Measurements from ENCODE around the gene CACNA1G.

Gene CACNA1G

DNA sequence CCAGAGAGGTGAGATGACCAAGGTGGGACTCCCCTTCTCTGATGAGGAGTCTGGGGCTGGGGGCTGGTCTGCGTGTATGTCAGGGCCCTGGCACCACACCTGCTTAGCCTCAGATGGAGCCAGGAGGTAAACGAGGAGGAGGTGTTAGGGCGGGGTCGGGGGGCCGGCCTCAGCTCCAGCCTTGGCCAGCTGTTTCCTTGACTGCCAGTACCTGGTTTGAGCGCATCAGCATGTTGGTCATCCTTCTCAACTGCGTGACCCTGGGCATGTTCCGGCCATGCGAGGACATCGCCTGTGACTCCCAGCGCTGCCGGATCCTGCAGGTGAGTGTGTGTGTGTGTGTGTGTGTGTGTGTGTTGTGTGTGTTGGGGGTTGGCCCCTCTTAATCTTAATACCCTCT lies 8.1 kb downstream of the CACNA1G start:
- no peak for DNase-seq (ENCODE audit: low read depth)

DNA sequence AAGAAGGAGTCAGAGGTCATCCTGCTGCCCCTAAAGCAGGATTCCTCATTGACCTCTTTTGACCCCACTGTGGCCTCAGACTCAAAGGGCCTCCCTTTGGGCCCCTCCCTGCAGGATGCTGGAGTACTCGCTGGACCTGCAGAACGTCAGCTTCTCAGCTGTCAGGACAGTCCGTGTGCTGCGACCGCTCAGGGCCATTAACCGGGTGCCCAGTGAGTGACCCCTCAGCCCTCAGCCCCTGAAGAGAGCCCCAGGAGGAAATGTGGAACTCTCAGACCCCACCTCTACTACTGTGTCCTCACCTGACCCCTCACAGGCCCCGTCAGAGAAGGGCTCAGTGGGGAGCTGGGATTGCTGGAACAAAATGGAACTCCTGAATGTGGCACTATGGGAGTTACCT lies 9.1 kb downstream of the CACNA1G start:
- DNase-seq (ENCODE audit: low read depth), result no peak

GRCh38 chr17:50570032-50570431 lies 9.5 kb downstream of the CACNA1G start:
- no peak for DNase-seq (ENCODE audit: low read depth)

DNA sequence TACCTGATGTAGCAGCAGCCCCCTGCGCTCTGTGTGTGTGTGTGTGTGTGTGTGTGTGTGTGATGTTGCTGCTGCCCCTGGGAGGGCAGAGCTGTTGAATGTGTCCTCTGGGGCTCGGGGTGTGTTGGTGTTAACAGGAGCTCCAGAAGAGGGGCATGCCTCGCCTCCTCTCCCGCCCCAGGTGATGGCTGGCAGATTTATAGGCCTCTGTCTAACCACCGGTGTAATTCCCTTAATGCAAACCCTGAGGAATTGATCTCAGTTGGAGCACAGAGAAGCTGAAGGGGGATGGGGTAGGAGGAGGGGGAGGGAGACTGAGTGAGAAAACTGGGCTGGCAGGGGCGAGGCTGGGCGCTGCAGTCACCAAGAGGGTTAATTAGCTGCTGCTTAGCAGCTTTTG lies 10.0 kb downstream of the CACNA1G start:
- no peak for DNase-seq (ENCODE audit: low read depth)

DNA sequence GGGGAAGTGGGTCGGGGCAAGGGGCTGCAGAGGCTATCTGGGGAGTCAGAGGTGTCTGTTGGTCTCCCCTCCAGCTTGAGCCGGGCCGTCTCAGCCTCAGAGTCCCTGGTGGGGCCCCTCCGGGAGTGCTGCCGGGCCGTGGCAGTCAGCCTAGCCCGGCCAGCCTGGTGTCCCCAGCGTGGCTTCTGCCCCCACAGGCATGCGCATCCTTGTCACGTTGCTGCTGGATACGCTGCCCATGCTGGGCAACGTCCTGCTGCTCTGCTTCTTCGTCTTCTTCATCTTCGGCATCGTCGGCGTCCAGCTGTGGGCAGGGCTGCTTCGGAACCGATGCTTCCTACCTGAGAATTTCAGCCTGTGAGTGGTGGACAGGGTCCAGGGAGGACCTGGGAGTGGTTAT lies 11.2 kb downstream of the CACNA1G start:
- DNase-seq (ENCODE audit: low read depth), result no peak

GRCh38 chr17:50572541-50572940 lies 12.0 kb downstream of the CACNA1G start:
- no peak for DNase-seq (ENCODE audit: low read depth)

- DNase-seq (ENCODE audit: low read depth), result no peak
Measured at GRCh38 chr17:50573866-50574611, 13.5 kb downstream of the CACNA1G start.

- no peak for DNase-seq (ENCODE audit: low read depth)
Measured at GRCh38 chr17:50575581-50576210, 15.2 kb downstream of the CACNA1G start.

GRCh38 chr17:50576864-50577263 lies 16.3 kb downstream of the CACNA1G start:
- DNase-seq (ENCODE audit: low read depth), result no peak

DNA sequence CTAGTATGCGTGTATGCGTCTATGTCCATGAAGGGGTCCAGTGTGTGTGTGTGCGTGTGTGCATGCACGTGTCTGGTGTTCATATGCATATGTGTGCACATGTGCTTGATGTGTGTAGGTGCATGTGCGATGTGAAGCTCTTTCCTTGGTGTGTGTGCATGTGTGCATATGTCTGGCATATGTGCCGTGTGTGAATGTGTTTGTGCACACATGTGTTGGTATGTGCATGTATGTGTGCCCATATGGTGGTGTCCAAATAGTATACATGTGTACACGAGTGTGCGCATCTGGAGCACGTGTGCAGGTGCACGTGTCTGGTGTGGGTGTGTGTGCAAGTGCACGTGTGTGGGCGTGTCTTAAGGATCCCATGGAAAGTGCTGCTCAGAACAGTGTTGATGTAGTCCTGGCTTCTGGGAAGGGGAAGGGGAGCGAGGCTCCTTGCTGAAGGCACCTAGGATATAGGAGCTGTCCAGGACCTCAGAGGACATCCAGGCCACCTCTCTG lies 17.0 kb downstream of the CACNA1G start:
- DNase-seq (ENCODE audit: low read depth), result no peak

- no peak for DNase-seq (ENCODE audit: low read depth)
Measured at GRCh38 chr17:50578173-50578572, 17.7 kb downstream of the CACNA1G start.

- no peak for DNase-seq (ENCODE audit: low read depth)
Measured at GRCh38 chr17:50579399-50579798, 18.9 kb downstream of the CACNA1G start.

- no peak for DNase-seq (ENCODE audit: low read depth)
Measured at GRCh38 chr17:50580646-50581045, 20.1 kb downstream of the CACNA1G start.

DNA sequence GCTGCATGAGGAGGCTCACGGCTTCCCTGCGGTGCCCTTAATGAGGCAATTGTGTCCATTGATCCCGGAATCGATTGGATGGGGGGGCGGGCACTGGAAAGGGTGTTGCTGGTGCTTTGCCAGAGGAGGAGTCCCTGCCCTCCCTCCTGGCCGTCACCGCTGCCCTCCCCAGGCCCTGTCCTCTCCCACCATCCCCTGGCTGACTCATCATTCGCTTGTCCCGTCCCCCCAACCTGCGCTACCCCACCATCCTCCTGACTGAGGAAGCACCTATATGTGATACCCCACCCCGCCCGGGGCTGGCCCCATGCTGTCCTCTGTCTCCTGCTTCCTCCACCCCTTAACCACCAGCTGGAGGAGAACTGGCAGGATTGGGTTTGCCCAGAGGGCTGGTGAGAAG lies 20.8 kb downstream of the CACNA1G start:
- DNase-seq (ENCODE audit: low read depth), result no peak

- no peak for DNase-seq (ENCODE audit: low read depth)
Measured at GRCh38 chr17:50582741-50583140, 22.2 kb downstream of the CACNA1G start.

GRCh38 chr17:50583641-50584040 lies 23.1 kb downstream of the CACNA1G start:
- no peak for DNase-seq (ENCODE audit: low read depth)

GRCh38 chr17:50584116-50584515 lies 23.6 kb downstream of the CACNA1G start:
- DNase-seq (ENCODE audit: low read depth), result no peak

GRCh38 chr17:50584749-50585148 lies 24.2 kb downstream of the CACNA1G start:
- no peak for DNase-seq (ENCODE audit: low read depth)

- no peak for DNase-seq (ENCODE audit: low read depth)
Measured at GRCh38 chr17:50585346-50585745, 24.8 kb downstream of the CACNA1G start.

DNA sequence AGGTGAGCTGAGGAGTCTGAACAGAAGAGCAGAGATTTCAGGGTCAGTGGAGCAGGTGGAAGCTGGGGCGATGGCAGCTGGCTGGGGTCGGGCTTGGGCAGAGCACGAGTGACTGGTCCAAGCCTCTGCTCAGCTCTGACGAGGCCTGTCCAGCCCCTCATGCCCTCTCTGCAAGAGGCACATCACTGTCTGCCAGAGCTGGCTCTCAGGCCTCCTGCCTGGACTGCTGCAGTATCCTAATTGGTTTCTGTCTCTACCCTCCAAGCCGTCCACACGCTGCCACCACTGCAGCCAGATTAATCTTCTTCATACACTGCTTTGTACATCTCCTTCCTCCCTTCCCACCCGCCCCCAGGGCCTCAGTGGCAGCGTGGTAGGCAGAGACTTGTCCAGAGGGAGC lies 25.4 kb downstream of the CACNA1G start:
- no peak for DNase-seq (ENCODE audit: low read depth)

- no peak for DNase-seq (ENCODE audit: low read depth)
Measured at GRCh38 chr17:50586421-50587247, 26.1 kb downstream of the CACNA1G start.

DNA sequence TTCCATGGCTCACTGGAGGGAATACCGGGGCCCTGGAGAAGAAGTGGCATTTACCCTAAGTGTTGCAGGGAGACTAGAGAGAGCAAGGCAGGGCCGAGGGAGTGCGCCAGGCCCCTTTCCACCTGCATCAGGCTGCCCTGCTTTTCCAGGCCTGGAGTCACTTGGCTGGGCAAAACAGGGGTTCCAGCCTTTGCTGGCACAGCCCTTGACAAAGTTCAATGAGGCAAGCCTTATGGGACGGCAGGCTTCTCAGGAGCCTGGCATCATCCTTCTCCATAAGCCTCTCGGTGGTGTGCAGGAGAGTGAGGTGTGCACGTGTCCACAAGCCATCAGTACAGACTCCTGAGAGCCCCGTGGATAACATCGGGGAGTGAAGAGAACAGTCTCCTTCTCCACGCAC lies 27.1 kb downstream of the CACNA1G start:
- DNase-seq (ENCODE audit: low read depth), result no peak
